Activated CD4-positive, alpha-beta T cell treated with anti-CD3 and anti-CD28 coated beads for 36 hours (primary cell): Measurements from ENCODE around the gene FHAD1. TPM values are rescaled to one million over a fixed set of nuclear protein-coding genes. Genes with fewer than 3 reads are reported as not detected.
A peak's percentile ranks its signal among the peaks of the same experiment; 100 is the strongest.

ENCODE experiments used
- ATAC-seq: fragments of 200-7000 bp; cut with Tn5 transposase; one replicate; pipeline ENCODE4 v1.10.0; 2021; ENCODE audit warnings: mild to moderate bottlenecking, moderate library complexity
- CTCF ChIA-PET: fragments of 350-600 bp; sonication (Branson Sonifier 250); formaldehyde crosslinking; loops from one replicate; lab custom pipeline; 2021; ENCODE audit warnings: antibody characterized with exemption; lab: Charles Lee
- POLR2A ChIA-PET: fragments of 350-600 bp; sonication (Branson Sonifier 250); formaldehyde crosslinking; loops from one replicate; lab custom pipeline; 2021; ENCODE audit warnings: antibody characterized with exemption, inconsistent platforms; lab: Charles Lee
- DNase-seq: peaks from one replicate; pipeline ENCODE4 v3.0.0-alpha.2; 2020
- H3K27ac Mint-ChIP-seq: one replicate; pipeline ENCODE4 v1.8.0; 2021; ENCODE audit warnings: mixed read lengths
- H3K27me3 Mint-ChIP-seq: one replicate; pipeline ENCODE4 v1.8.0; 2021; ENCODE audit warnings: mixed read lengths
- H3K36me3 Mint-ChIP-seq: one replicate; pipeline ENCODE4 v1.8.0; 2021; ENCODE audit warnings: low read depth, mixed read lengths
- H3K4me1 Mint-ChIP-seq: one replicate; pipeline ENCODE4 v1.8.0; 2021; ENCODE audit warnings: mixed read lengths
- H3K4me3 Mint-ChIP-seq: one replicate; pipeline ENCODE4 v1.8.0; 2021; ENCODE audit warnings: mild to moderate bottlenecking, moderate library complexity, mixed read lengths
- H3K9me3 Mint-ChIP-seq: one replicate; pipeline ENCODE4 v1.8.0; 2021; ENCODE audit warnings: low read depth, mixed read lengths
- intact Hi-C, 2 experiments: fragments of 100-400 bp; cut with DNase I in 1 of 2; cut with micrococcal nuclease in 1 of 2; formaldehyde crosslinking; loops; one replicate each; pipeline versions ENCODE4 v1.14.2 to v1.15.1; 2022 to 2024; cut with DNase I, micrococcal nuclease
- total RNA-seq, 2 experiments: library from RNA; stranded (reverse); gene quantifications; one replicate each; pipeline ENCODE4 v1.2.3, GENCODE V29; 2021

Gene FHAD1
- total RNA-seq, 2 experiments from 2014 or later = 0.21 to 0.53 TPM

- intact Hi-C loops = no loop called here
- POLR2A ChIA-PET = no interaction called here
- ATAC-seq (no peak), DNase-seq (no peak)
- no peaks in the 10 kb centered on the region for H3K36me3 Mint-ChIP-seq
- peaks cover 4% of the 10 kb centered on the region for H3K27me3 Mint-ChIP-seq
- H3K4me1 Mint-ChIP-seq = no peaks in the 10 kb centered on the region
- H3K4me3 Mint-ChIP-seq = no peak overlapping the region
- CTCF ChIA-PET = interaction anchor here (3.3 kb wide), 1 partner anchor 8 kb away, joined by 20 read pairs; no protein-coding TSS in a partner anchor
- H3K27ac Mint-ChIP-seq = no peak overlapping the region
- H3K9me3 Mint-ChIP-seq = no peaks in the 10 kb centered on the region
Observed at GRCh38 chr1:15331180-15331579, 84.2 kb downstream of the FHAD1 start.

GRCh38 chr1:15331734-15332133 lies 84.7 kb downstream of the FHAD1 start:
- Mint-ChIP-seq H3K36me3 (no peaks in the 10 kb centered on the region), H3K4me1 (no peaks in the 10 kb centered on the region), H3K9me3 (no peaks in the 10 kb centered on the region), H3K27me3 (peaks cover 4% of the 10 kb centered on the region), H3K4me3 (no peak overlapping the region), H3K27ac (no peak overlapping the region)
- intact Hi-C loops = no loop called here
- CTCF ChIA-PET = interaction anchor here (3.3 kb wide), 1 partner anchor 8 kb away, joined by 20 read pairs; no protein-coding TSS in a partner anchor
- ATAC-seq (no peak), DNase-seq (no peak)
- POLR2A ChIA-PET = no interaction called here

- H3K36me3 Mint-ChIP-seq = no peaks in the 10 kb centered on the region
- no peak for ATAC-seq
- CTCF ChIA-PET = interaction anchor here (1.2 to 3.3 kb wide), 3 partner anchors 9 to 99 kb away, joined by 4 to 20 read pairs (median 5); no protein-coding TSS in a partner anchor
- H3K27me3 Mint-ChIP-seq = peaks cover 2% of the 10 kb centered on the region
- intact Hi-C loops = no loop called here
- POLR2A ChIA-PET = no interaction called here
- no peaks in the 10 kb centered on the region for H3K4me1 Mint-ChIP-seq
- no peak for DNase-seq
- H3K27ac Mint-ChIP-seq = no peak overlapping the region
- H3K4me3 Mint-ChIP-seq = no peak overlapping the region
- H3K9me3 Mint-ChIP-seq = no peaks in the 10 kb centered on the region
Observed at GRCh38 chr1:15332525-15332924, 85.5 kb downstream of the FHAD1 start.

- Mint-ChIP-seq H3K27ac (no peak overlapping the region), H3K4me1 (no peaks in the 10 kb centered on the region), H3K9me3 (no peaks in the 10 kb centered on the region), H3K4me3 (no peak overlapping the region), H3K36me3 (no peaks in the 10 kb centered on the region), H3K27me3 (peaks cover 5% of the 10 kb centered on the region)
- ChIA-PET CTCF (interaction anchor here (1.0 to 3.3 kb wide), 5 partner anchors 7 to 204 kb away, joined by 3 to 20 read pairs (median 4); no protein-coding TSS in a partner anchor), POLR2A (no interaction called here)
- no peak for ATAC-seq
- no peak for DNase-seq
- intact Hi-C loops = no loop called here
Observed at GRCh38 chr1:15332952-15333715, 86.1 kb downstream of the FHAD1 start.

- intact Hi-C loops = no loop called here
- Mint-ChIP-seq H3K36me3 (no peaks in the 10 kb centered on the region), H3K27me3 (peaks cover 3% of the 10 kb centered on the region), H3K4me3 (no peak overlapping the region), H3K9me3 (no peaks in the 10 kb centered on the region), H3K27ac (no peak overlapping the region), H3K4me1 (no peaks in the 10 kb centered on the region)
- DNase-seq (no peak), ATAC-seq (no peak)
- POLR2A ChIA-PET = no interaction called here
- CTCF ChIA-PET = interaction anchor here (0.9 to 1.3 kb wide), 2 partner anchors 14 to 97 kb away, joined by 4 to 5 read pairs; no protein-coding TSS in a partner anchor
Observed at GRCh38 chr1:15334995-15335394, 88.0 kb downstream of the FHAD1 start.

GRCh38 chr1:15336866-15337265 lies 89.8 kb downstream of the FHAD1 start:
- no peak overlapping the region for H3K4me3 Mint-ChIP-seq
- intact Hi-C loops = no loop called here
- no peaks in the 10 kb centered on the region for H3K9me3 Mint-ChIP-seq
- no peak for DNase-seq
- ATAC-seq = no peak
- peaks cover 3% of the 10 kb centered on the region for H3K27me3 Mint-ChIP-seq
- no peak overlapping the region for H3K27ac Mint-ChIP-seq
- peaks cover 3% of the 10 kb centered on the region for H3K4me1 Mint-ChIP-seq
- CTCF ChIA-PET = no interaction called here
- POLR2A ChIA-PET = no interaction called here
- no peaks in the 10 kb centered on the region for H3K36me3 Mint-ChIP-seq

- Mint-ChIP-seq H3K4me1 (peaks cover 7% of the 10 kb centered on the region), H3K36me3 (no peaks in the 10 kb centered on the region), H3K9me3 (no peaks in the 10 kb centered on the region), H3K27ac (no peak overlapping the region), H3K4me3 (no peak overlapping the region), H3K27me3 (peaks cover 7% of the 10 kb centered on the region)
- intact Hi-C loops = no loop called here
- ATAC-seq (no peak), DNase-seq (no peak)
- POLR2A ChIA-PET = no interaction called here
- CTCF ChIA-PET = interaction anchor here (0.6 to 0.8 kb wide), 2 partner anchors 17 to 31 kb away, joined by 3 read pairs; no protein-coding TSS in a partner anchor
Observed at GRCh38 chr1:15337656-15338402, 90.8 kb downstream of the FHAD1 start.

- Mint-ChIP-seq H3K4me3 (no peak overlapping the region), H3K27me3 (peaks cover 16% of the 10 kb centered on the region), H3K27ac (no peak overlapping the region), H3K36me3 (no peaks in the 10 kb centered on the region), H3K9me3 (no peaks in the 10 kb centered on the region), H3K4me1 (peaks cover 7% of the 10 kb centered on the region)
- DNase-seq = no peak
- intact Hi-C loops = no loop called here
- no peak for ATAC-seq
- POLR2A ChIA-PET = no interaction called here
- CTCF ChIA-PET = interaction anchor here (1.1 to 2.3 kb wide), 2 partner anchors 16 to 22 kb away, joined by 3 to 13 read pairs; no protein-coding TSS in a partner anchor
Observed at GRCh38 chr1:15339570-15339969, 92.5 kb downstream of the FHAD1 start.

GRCh38 chr1:15341228-15341627 lies 94.2 kb downstream of the FHAD1 start:
- POLR2A ChIA-PET = no interaction called here
- no peaks in the 10 kb centered on the region for H3K36me3 Mint-ChIP-seq
- DNase-seq = no peak
- H3K4me1 Mint-ChIP-seq = peaks cover 19% of the 10 kb centered on the region
- intact Hi-C loops = no loop called here
- CTCF ChIA-PET = no interaction called here
- no peak overlapping the region for H3K4me3 Mint-ChIP-seq
- H3K9me3 Mint-ChIP-seq = no peaks in the 10 kb centered on the region
- peaks cover 28% of the 10 kb centered on the region for H3K27me3 Mint-ChIP-seq
- ATAC-seq = no peak
- no peak overlapping the region for H3K27ac Mint-ChIP-seq

GRCh38 chr1:15341634-15342407 lies 94.8 kb downstream of the FHAD1 start:
- ATAC-seq (peak; percentile 62), DNase-seq (no peak)
- Mint-ChIP-seq H3K4me3 (no peak overlapping the region), H3K36me3 (no peaks in the 10 kb centered on the region), H3K9me3 (no peaks in the 10 kb centered on the region), H3K27me3 (peaks cover 28% of the 10 kb centered on the region), H3K4me1 (peaks cover 24% of the 10 kb centered on the region), H3K27ac (no peak overlapping the region)
- CTCF ChIA-PET = interaction anchor here (0.8 to 1.4 kb wide), 2 partner anchors 13 to 17 kb away, joined by 3 to 4 read pairs; no protein-coding TSS in a partner anchor
- POLR2A ChIA-PET = no interaction called here
- intact Hi-C loops = no loop called here

- Mint-ChIP-seq H3K27me3 (peaks cover 28% of the 10 kb centered on the region), H3K4me1 (peaks cover 31% of the 10 kb centered on the region), H3K27ac (no peak overlapping the region), H3K4me3 (no peak overlapping the region), H3K9me3 (no peaks in the 10 kb centered on the region), H3K36me3 (no peaks in the 10 kb centered on the region)
- POLR2A ChIA-PET = no interaction called here
- DNase-seq = no peak
- ATAC-seq = no peak
- intact Hi-C loops = no loop called here
- CTCF ChIA-PET = interaction anchor here (0.8 to 1.4 kb wide), 2 partner anchors 14 to 18 kb away, joined by 3 to 4 read pairs; no protein-coding TSS in a partner anchor
Observed at GRCh38 chr1:15342408-15342967, 95.5 kb downstream of the FHAD1 start.
